PC-3 (cell line): Measurements from ENCODE around the gene EGR2.

Experiments
- CTCF ChIP-seq: fragments of 300-600 bp; sonication (generic); conservative IDR thresholded peaks from 2 replicates; pipeline ENCODE4 v1.5.1; 2017; ENCODE audit warnings: antibody characterized with exemption, low read depth, mild to moderate bottlenecking, low read length
- EZH2 ChIP-seq: fragments of 300-600 bp; sonication (generic); IDR thresholded peaks from one replicate; pipeline ENCODE4 v1.6.1; 2017; ENCODE audit warnings: antibody characterized with exemption, mild to moderate bottlenecking, low read length; ENCODE audit not compliant: unreplicated experiment
- EZH2phosphoT487 ChIP-seq: fragments of 300-600 bp; sonication (generic); IDR thresholded peaks from 2 replicates; pipeline ENCODE4 v1.6.1; 2018; ENCODE audit warnings: mild to moderate bottlenecking, antibody characterized with exemption, low read length, borderline replicate concordance

GRCh38 chr10:62826273-62826672 is 10.1 kb upstream of the EGR2 start:
- no peak for TF ChIP-seq EZH2
- no peak for TF ChIP-seq CTCF
- TF ChIP-seq EZH2phosphoT487, result no peak
